HEK293 (cell line): ENCODE data around the gene NCOA7.

ENCODE experiments used
- FEZF1 ChIP-seq: fragments of 450-650 bp; formaldehyde crosslinking; IDR thresholded peaks from 2 replicates; pipeline ENCODE4 v1.5.1; 2016; ENCODE audit warnings: missing biosample characterization, missing genetic modification characterization
- GLI4 ChIP-seq: fragments of 450-650 bp; formaldehyde crosslinking; IDR thresholded peaks from 2 replicates; pipeline ENCODE4 v1.5.1; 2016; ENCODE audit warnings: missing biosample characterization, missing genetic modification characterization
- KLF10 ChIP-seq: fragments of 450-650 bp; IDR thresholded peaks from 2 replicates; pipeline ENCODE4 v1.5.1; 2018; ENCODE audit warnings: missing biosample characterization, mild to moderate bottlenecking, missing genetic modification characterization
- ZBTB17 ChIP-seq: fragments of 450-650 bp; formaldehyde crosslinking; IDR thresholded peaks from 2 replicates; pipeline ENCODE4 v1.5.1; 2016; ENCODE audit warnings: missing biosample characterization, missing genetic modification characterization
- ZNF121 ChIP-seq: fragments of 450-650 bp; formaldehyde crosslinking; IDR thresholded peaks from 2 replicates; pipeline ENCODE4 v1.5.1; 2016; ENCODE audit warnings: missing biosample characterization, missing genetic modification characterization
- ZNF140 ChIP-seq: fragments of 450-650 bp; formaldehyde crosslinking; IDR thresholded peaks from 2 replicates; pipeline ENCODE4 v1.5.1; 2016; ENCODE audit warnings: missing biosample characterization, missing genetic modification characterization
- ZNF146 ChIP-seq: fragments of 450-650 bp; formaldehyde crosslinking; IDR thresholded peaks from 2 replicates; pipeline ENCODE4 v1.5.1; 2016; ENCODE audit warnings: missing biosample characterization, missing genetic modification characterization
- ZNF157 ChIP-seq: fragments of 450-650 bp; formaldehyde crosslinking; IDR thresholded peaks from 2 replicates; pipeline ENCODE4 v1.5.1; 2016; ENCODE audit warnings: missing biosample characterization, missing genetic modification characterization
- ZNF16 ChIP-seq: fragments of 450-650 bp; formaldehyde crosslinking; IDR thresholded peaks from 2 replicates; pipeline ENCODE4 v1.5.1; 2016; ENCODE audit warnings: low read depth, missing biosample characterization, missing genetic modification characterization
- ZNF223 ChIP-seq: fragments of 450-650 bp; formaldehyde crosslinking; IDR thresholded peaks from 2 replicates; pipeline ENCODE4 v1.5.1; 2016; ENCODE audit warnings: missing biosample characterization, missing genetic modification characterization
- ZNF248 ChIP-seq: fragments of 450-650 bp; formaldehyde crosslinking; IDR thresholded peaks from 2 replicates; pipeline ENCODE4 v1.5.1; 2017; ENCODE audit warnings: missing biosample characterization, missing genetic modification characterization
- ZNF266 ChIP-seq: fragments of 450-650 bp; formaldehyde crosslinking; IDR thresholded peaks from 2 replicates; pipeline ENCODE4 v1.5.1; 2016; ENCODE audit warnings: missing biosample characterization, missing genetic modification characterization, low read depth
- ZNF354C ChIP-seq: fragments of 450-650 bp; formaldehyde crosslinking; IDR thresholded peaks from 2 replicates; pipeline ENCODE4 v1.5.1; 2016; ENCODE audit warnings: missing biosample characterization, missing genetic modification characterization, low read depth, borderline replicate concordance
- ZNF391 ChIP-seq: fragments of 450-650 bp; formaldehyde crosslinking; IDR thresholded peaks from 2 replicates; pipeline ENCODE4 v1.5.1; 2016; ENCODE audit warnings: low read depth, missing biosample characterization, missing genetic modification characterization, borderline replicate concordance
- ZNF404 ChIP-seq: fragments of 450-650 bp; formaldehyde crosslinking; IDR thresholded peaks from 2 replicates; pipeline ENCODE4 v1.5.1; 2017; ENCODE audit warnings: missing biosample characterization, missing genetic modification characterization
- ZNF416 ChIP-seq: fragments of 450-650 bp; formaldehyde crosslinking; IDR thresholded peaks from 2 replicates; pipeline ENCODE4 v1.5.1; 2016; ENCODE audit warnings: missing biosample characterization, missing genetic modification characterization
- ZNF501 ChIP-seq: fragments of 450-650 bp; formaldehyde crosslinking; IDR thresholded peaks from 2 replicates; pipeline ENCODE4 v1.5.1; 2016; ENCODE audit warnings: missing biosample characterization, missing genetic modification characterization
- ZNF544 ChIP-seq: fragments of 450-650 bp; formaldehyde crosslinking; IDR thresholded peaks from 2 replicates; pipeline ENCODE4 v1.5.0; 2017; ENCODE audit warnings: missing biosample characterization, missing genetic modification characterization
- ZNF555 ChIP-seq: fragments of 450-650 bp; formaldehyde crosslinking; conservative IDR thresholded peaks from 2 replicates; pipeline ENCODE4 v1.5.1; 2017; ENCODE audit warnings: missing biosample characterization, mild to moderate bottlenecking, missing genetic modification characterization, inconsistent platforms
- ZNF654 ChIP-seq: fragments of 450-650 bp; formaldehyde crosslinking; IDR thresholded peaks from 2 replicates; pipeline ENCODE4 v1.5.1; 2016; ENCODE audit warnings: low read depth, missing biosample characterization, missing genetic modification characterization
- ZNF701 ChIP-seq: fragments of 450-650 bp; formaldehyde crosslinking; IDR thresholded peaks from 2 replicates; pipeline ENCODE4 v1.5.1; 2016; ENCODE audit warnings: missing biosample characterization, missing genetic modification characterization
- ZNF76 ChIP-seq: fragments of 450-650 bp; formaldehyde crosslinking; IDR thresholded peaks from 2 replicates; pipeline ENCODE4; 2016; ENCODE audit warnings: low read depth, missing biosample characterization, missing genetic modification characterization, borderline replicate concordance
- ZNF837 ChIP-seq: fragments of 450-650 bp; formaldehyde crosslinking; IDR thresholded peaks from 2 replicates; pipeline ENCODE4 v1.5.1; 2016; ENCODE audit warnings: missing biosample characterization, missing genetic modification characterization
- ZXDB ChIP-seq: fragments of 450-650 bp; formaldehyde crosslinking; IDR thresholded peaks from 2 replicates; pipeline ENCODE4 v1.5.1; 2016; ENCODE audit warnings: missing biosample characterization, missing genetic modification characterization
- TF ChIP-seq, protein P1 (sequence below): fragments of 450-650 bp; formaldehyde crosslinking; IDR thresholded peaks from 2 replicates; pipeline ENCODE4 v1.5.1; 2016; ENCODE audit warnings: missing biosample characterization, missing genetic modification characterization
- TF ChIP-seq, protein P2 (sequence below): fragments of 450-650 bp; formaldehyde crosslinking; IDR thresholded peaks from 2 replicates; pipeline ENCODE4 v1.5.1; 2017; ENCODE audit warnings: missing biosample characterization, missing genetic modification characterization
- TF ChIP-seq, protein P3 (sequence below): fragments of 450-650 bp; formaldehyde crosslinking; IDR thresholded peaks from 2 replicates; pipeline ENCODE4 v1.5.1; 2016; ENCODE audit warnings: missing biosample characterization, missing genetic modification characterization
- TF ChIP-seq, protein P4 (sequence below): fragments of 450-650 bp; formaldehyde crosslinking; IDR thresholded peaks from 2 replicates; pipeline ENCODE4 v1.5.1; 2016; ENCODE audit warnings: missing biosample characterization, missing genetic modification characterization
- TF ChIP-seq, protein P5 (sequence below): fragments of 450-650 bp; formaldehyde crosslinking; IDR thresholded peaks from 2 replicates; pipeline ENCODE4 v1.5.0; 2017; ENCODE audit warnings: missing biosample characterization, missing genetic modification characterization, borderline replicate concordance
- TF ChIP-seq, protein P6 (sequence below): IDR thresholded peaks from 2 replicates; pipeline ENCODE4 v1.6.1; 2011; ENCODE audit warnings: mild to moderate bottlenecking, low read depth, low read length, borderline replicate concordance

Gene NCOA7

DNA sequence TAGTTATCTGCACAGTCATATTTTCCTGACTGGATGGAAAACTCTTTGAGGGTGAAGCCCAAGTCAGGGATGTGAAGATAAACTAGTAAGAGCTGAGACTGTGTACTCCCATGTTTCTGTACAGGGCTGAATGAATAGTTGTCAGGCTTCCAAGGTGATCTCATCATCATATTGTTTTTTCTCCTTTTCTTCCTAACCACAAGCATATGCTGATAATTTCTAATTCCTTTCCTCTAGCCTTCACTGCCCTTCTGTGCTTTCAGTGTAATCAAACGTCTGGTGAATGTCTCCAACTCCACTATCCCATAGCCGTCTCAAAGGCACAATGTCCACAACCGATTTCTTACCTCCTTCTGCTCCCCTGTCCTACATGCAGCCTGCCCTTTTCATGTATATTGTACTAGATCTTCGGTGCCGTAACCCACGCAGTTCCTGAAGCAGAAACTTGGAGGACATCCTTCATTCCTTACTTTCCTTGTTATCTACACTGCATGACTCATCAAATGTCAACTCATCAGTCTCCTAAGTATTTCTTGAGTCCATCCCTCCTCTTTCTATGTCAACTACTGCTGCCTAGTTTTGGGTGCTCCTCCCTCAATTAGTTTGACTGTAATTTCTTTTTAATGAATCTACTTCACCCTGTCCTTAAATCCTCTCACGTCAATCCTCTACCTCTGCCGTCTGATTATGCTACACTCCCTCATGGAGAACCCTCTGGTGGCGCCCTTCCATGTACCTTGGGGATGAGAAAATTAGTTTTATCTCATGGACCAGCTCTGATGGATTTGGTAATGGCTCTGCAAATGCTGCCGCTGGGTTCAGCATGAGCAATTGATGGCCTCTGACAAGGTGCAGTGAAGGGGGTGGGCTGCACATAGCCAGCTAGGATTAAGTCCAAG lies 21.9 kb downstream of the NCOA7 start (continued):
- TF ChIP-seq, protein P1, sequence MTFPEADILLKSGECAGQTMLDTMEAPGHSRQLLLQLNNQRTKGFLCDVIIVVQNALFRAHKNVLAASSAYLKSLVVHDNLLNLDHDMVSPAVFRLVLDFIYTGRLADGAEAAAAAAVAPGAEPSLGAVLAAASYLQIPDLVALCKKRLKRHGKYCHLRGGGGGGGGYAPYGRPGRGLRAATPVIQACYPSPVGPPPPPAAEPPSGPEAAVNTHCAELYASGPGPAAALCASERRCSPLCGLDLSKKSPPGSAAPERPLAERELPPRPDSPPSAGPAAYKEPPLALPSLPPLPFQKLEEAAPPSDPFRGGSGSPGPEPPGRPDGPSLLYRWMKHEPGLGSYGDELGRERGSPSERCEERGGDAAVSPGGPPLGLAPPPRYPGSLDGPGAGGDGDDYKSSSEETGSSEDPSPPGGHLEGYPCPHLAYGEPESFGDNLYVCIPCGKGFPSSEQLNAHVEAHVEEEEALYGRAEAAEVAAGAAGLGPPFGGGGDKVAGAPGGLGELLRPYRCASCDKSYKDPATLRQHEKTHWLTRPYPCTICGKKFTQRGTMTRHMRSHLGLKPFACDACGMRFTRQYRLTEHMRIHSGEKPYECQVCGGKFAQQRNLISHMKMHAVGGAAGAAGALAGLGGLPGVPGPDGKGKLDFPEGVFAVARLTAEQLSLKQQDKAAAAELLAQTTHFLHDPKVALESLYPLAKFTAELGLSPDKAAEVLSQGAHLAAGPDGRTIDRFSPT (tag by site-specific recombination) = peak; percentile 77
- TF ChIP-seq ZNF555 (tag by site-specific recombination) (no peak), ZNF837 (tag by site-specific recombination) (no peak), ZNF391 (tag by site-specific recombination) (0 out of 2 replicates have a peak, but pooled peaks have one; percentile 15), ZNF76 (no peak), ZNF223 (tag by site-specific recombination) (no peak), ZNF266 (no peak), ZNF654 (tag by site-specific recombination) (no peak), ZNF354C (tag by site-specific recombination) (no peak), ZNF121 (tag by site-specific recombination) (no peak), ZNF248 (tag by site-specific recombination) (no peak), ZNF16 (tag by site-specific recombination) (no peak), ZNF416 (tag by site-specific recombination) (no peak), ZNF157 (tag by site-specific recombination) (no peak), ZNF501 (tag by site-specific recombination) (no peak; the same call in none of the 2 replicates), ZXDB (tag by site-specific recombination) (peak; percentile 74), ZNF146 (tag by site-specific recombination) (peak; percentile 24; the same call in 1 of the 2 replicates), FEZF1 (peak; percentile 49; the same call in 1 of the 2 replicates), ZBTB17 (tag by site-specific recombination) (peak; percentile 100), GLI4 (tag by site-specific recombination) (no peak), ZNF404 (no peak), ZNF544 (tag by site-specific recombination) (no peak), ZNF701 (tag by site-specific recombination) (no peak), KLF10 (tag by site-specific recombination) (no peak), ZNF140 (tag by site-specific recombination) (no peak)
- TF ChIP-seq, protein P2, sequence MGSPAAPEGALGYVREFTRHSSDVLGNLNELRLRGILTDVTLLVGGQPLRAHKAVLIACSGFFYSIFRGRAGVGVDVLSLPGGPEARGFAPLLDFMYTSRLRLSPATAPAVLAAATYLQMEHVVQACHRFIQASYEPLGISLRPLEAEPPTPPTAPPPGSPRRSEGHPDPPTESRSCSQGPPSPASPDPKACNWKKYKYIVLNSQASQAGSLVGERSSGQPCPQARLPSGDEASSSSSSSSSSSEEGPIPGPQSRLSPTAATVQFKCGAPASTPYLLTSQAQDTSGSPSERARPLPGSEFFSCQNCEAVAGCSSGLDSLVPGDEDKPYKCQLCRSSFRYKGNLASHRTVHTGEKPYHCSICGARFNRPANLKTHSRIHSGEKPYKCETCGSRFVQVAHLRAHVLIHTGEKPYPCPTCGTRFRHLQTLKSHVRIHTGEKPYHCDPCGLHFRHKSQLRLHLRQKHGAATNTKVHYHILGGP (tag by site-specific recombination) = peak; percentile 74
- TF ChIP-seq, protein P3, sequence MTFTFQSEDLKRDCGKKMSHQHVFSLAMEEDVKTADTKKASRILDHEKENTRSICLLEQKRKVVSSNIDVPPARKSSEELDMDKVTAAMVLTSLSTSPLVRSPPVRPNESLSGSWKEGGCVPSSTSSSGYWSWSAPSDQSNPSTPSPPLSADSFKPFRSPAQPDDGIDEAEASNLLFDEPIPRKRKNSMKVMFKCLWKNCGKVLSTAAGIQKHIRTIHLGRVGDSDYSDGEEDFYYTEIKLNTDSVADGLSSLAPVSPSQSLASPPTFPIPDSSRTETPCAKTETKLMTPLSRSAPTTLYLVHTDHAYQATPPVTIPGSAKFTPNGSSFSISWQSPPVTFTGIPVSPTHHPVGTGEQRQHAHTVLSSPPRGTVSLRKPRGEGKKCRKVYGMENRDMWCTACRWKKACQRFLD (tag by site-specific recombination) = no peak
- TF ChIP-seq, protein P4, sequence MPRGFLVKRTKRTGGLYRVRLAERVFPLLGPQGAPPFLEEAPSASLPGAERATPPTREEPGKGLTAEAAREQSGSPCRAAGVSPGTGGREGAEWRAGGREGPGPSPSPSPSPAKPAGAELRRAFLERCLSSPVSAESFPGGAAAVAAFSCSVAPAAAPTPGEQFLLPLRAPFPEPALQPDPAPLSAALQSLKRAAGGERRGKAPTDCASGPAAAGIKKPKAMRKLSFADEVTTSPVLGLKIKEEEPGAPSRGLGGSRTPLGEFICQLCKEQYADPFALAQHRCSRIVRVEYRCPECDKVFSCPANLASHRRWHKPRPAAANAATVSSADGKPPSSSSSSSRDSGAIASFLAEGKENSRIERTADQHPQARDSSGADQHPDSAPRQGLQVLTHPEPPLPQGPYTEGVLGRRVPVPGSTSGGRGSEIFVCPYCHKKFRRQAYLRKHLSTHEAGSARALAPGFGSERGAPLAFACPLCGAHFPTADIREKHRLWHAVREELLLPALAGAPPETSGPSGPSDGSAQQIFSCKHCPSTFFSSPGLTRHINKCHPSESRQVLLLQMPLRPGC (tag by site-specific recombination) = peak; percentile 84
- TF ChIP-seq, protein P5, sequence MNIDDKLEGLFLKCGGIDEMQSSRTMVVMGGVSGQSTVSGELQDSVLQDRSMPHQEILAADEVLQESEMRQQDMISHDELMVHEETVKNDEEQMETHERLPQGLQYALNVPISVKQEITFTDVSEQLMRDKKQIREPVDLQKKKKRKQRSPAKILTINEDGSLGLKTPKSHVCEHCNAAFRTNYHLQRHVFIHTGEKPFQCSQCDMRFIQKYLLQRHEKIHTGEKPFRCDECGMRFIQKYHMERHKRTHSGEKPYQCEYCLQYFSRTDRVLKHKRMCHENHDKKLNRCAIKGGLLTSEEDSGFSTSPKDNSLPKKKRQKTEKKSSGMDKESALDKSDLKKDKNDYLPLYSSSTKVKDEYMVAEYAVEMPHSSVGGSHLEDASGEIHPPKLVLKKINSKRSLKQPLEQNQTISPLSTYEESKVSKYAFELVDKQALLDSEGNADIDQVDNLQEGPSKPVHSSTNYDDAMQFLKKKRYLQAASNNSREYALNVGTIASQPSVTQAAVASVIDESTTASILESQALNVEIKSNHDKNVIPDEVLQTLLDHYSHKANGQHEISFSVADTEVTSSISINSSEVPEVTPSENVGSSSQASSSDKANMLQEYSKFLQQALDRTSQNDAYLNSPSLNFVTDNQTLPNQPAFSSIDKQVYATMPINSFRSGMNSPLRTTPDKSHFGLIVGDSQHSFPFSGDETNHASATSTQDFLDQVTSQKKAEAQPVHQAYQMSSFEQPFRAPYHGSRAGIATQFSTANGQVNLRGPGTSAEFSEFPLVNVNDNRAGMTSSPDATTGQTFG = no peak
- TF ChIP-seq, protein P6, sequence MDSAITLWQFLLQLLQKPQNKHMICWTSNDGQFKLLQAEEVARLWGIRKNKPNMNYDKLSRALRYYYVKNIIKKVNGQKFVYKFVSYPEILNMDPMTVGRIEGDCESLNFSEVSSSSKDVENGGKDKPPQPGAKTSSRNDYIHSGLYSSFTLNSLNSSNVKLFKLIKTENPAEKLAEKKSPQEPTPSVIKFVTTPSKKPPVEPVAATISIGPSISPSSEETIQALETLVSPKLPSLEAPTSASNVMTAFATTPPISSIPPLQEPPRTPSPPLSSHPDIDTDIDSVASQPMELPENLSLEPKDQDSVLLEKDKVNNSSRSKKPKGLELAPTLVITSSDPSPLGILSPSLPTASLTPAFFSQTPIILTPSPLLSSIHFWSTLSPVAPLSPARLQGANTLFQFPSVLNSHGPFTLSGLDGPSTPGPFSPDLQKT = no peak
